GM23248 (cell line): ENCODE results near the gene TDRD3. TPM values are rescaled to one million over a fixed set of nuclear protein-coding genes. Genes with fewer than 3 reads are reported as not detected.

Source experiments
- DNase-seq: peaks from one replicate; pipeline ENCODE4 v3.0.0-alpha.2; 2015
- H2AFZ ChIP-seq: fragments of 200-600 bp; sonication (generic); 2 replicates; pipeline ENCODE4 v1.6.1; 2016; ENCODE audit warnings: antibody characterized with exemption
- H3F3A ChIP-seq: fragments of 200-600 bp; sonication (generic); 2 replicates; pipeline ENCODE4 v1.6.1; 2016; ENCODE audit warnings: mild to moderate bottlenecking, antibody characterized with exemption, mixed run types; ENCODE audit not compliant: insufficient read depth
- H3K27ac ChIP-seq: fragments of 200-600 bp; sonication (generic); 2 replicates; pipeline ENCODE4 v1.5.1; 2016; ENCODE audit warnings: mild to moderate bottlenecking
- H3K27me3 ChIP-seq: fragments of 200-600 bp; sonication (generic); replicated peaks from 2 replicates; pipeline ENCODE4 v1.6.1; 2016; ENCODE audit warnings: mild to moderate bottlenecking; ENCODE audit not compliant: insufficient read depth
- H3K36me3 ChIP-seq: fragments of 200-600 bp; sonication (generic); 2 replicates; pipeline ENCODE4 v1.6.1; 2016; ENCODE audit warnings: low read depth, mild to moderate bottlenecking
- H3K4me1 ChIP-seq: fragments of 200-600 bp; sonication (generic); 2 replicates; pipeline ENCODE4 v1.6.1; 2016; ENCODE audit warnings: mild to moderate bottlenecking; ENCODE audit not compliant: insufficient read depth
- H3K4me2 ChIP-seq: fragments of 200-600 bp; sonication (generic); one replicate; pipeline ENCODE4 v1.6.1; 2016; ENCODE audit warnings: mild to moderate bottlenecking; ENCODE audit not compliant: unreplicated experiment
- H3K4me3 ChIP-seq: fragments of 200-600 bp; sonication (generic); 2 replicates; pipeline ENCODE4 v1.5.1; 2016; ENCODE audit warnings: mild to moderate bottlenecking
- H3K79me2 ChIP-seq: fragments of 200-600 bp; sonication (generic); 2 replicates; pipeline ENCODE4 v1.6.1; 2016; ENCODE audit warnings: mild to moderate bottlenecking; ENCODE audit not compliant: insufficient read depth
- H3K9ac ChIP-seq: fragments of 200-600 bp; sonication (generic); 2 replicates; pipeline ENCODE4 v1.6.1; 2016; ENCODE audit warnings: mild to moderate bottlenecking
- H3K9me2 ChIP-seq: fragments of 200-600 bp; sonication (generic); 2 replicates; pipeline ENCODE4 v1.6.1; 2016; ENCODE audit warnings: mixed run types, mild to moderate bottlenecking, moderate library complexity; ENCODE audit not compliant: insufficient read depth
- H3K9me3 ChIP-seq: fragments of 200-600 bp; sonication (generic); one replicate; pipeline ENCODE4 v1.6.1; 2017; ENCODE audit warnings: low read depth
- H4K20me1 ChIP-seq: fragments of 200-600 bp; sonication (generic); 2 replicates; pipeline ENCODE4 v1.6.0; 2016; ENCODE audit not compliant: insufficient read depth
- EZH2 ChIP-seq: fragments of 200-600 bp; sonication (generic); IDR thresholded peaks from 2 replicates; pipeline ENCODE4 v1.6.1; 2018; ENCODE audit warnings: antibody characterized with exemption, mild to moderate bottlenecking; ENCODE audit not compliant: insufficient read depth, poor library complexity, severe bottlenecking
- EZH2phosphoT487 ChIP-seq: fragments of 200-600 bp; sonication (generic); IDR thresholded peaks from 2 replicates; pipeline ENCODE4 v1.6.1; 2018; ENCODE audit warnings: antibody characterized with exemption, moderate library complexity, mild to moderate bottlenecking, low read depth; ENCODE audit not compliant: insufficient read depth
- WGBS, 2 experiments: methylation state at CpG; one replicate each; pipeline ENCODE4 v1.1.6; 2015 to 2017; ENCODE audit warnings: low lambda C conversion rate in 2 of 2, low coverage in 1 of 2; ENCODE audit errors: missing lambda C conversion rate in 2 of 2; 5-methylcytosine and 5-hydroxymethylcytosine counted together
- in situ Hi-C: fragments of 300-500 bp; cut with MboI; formaldehyde crosslinking; loops from 2 replicates; pipeline ENCODE4 v1.15.0; 2020
- polyA plus RNA-seq: library from polyadenylated mRNA; unstranded; fragments of >200 nt; fragmentation: Nextera tagmentation; extraction: Ambion mirVana; gene quantifications from 2 replicates; pipeline ENCODE4 v1.2.1, GENCODE V29; 2016
- total RNA-seq: library from RNA; depleted of rRNA; stranded (reverse); fragments of >200 nt; shearing (Covaris generic); gene quantifications from 2 replicates; pipeline ENCODE4 v1.2.3, GENCODE V29; 2014

The TDRD3 gene
- total and polyA plus RNA-seq, 2 experiments from 2014 or later = 7.9 to 9.1 TPM

- Histone ChIP-seq H3K9ac (no peak overlapping the region), H3K36me3 (no peaks in the 10 kb centered on the region), H3F3A (no peaks in the 10 kb centered on the region), H3K79me2 (no peaks in the 10 kb centered on the region), H3K9me2 (no peaks in the 10 kb centered on the region), H3K4me3 (no peak overlapping the region), H2AFZ (no peak overlapping the region), H3K27ac (no peak overlapping the region), H4K20me1 (no peaks in the 10 kb centered on the region), H3K4me1 (no peaks in the 10 kb centered on the region), H3K9me3 (no peaks in the 10 kb centered on the region), H3K4me2 (no peak overlapping the region), H3K27me3 (no peaks in the 10 kb centered on the region)
- TF ChIP-seq EZH2phosphoT487 (no peak), EZH2 (no peak)
- in situ Hi-C loops = no loop called here
- DNase-seq = no peak
These were observed 95.2 kb downstream of the TDRD3 start for GRCh38 chr13:60492187-60492586.

DNA sequence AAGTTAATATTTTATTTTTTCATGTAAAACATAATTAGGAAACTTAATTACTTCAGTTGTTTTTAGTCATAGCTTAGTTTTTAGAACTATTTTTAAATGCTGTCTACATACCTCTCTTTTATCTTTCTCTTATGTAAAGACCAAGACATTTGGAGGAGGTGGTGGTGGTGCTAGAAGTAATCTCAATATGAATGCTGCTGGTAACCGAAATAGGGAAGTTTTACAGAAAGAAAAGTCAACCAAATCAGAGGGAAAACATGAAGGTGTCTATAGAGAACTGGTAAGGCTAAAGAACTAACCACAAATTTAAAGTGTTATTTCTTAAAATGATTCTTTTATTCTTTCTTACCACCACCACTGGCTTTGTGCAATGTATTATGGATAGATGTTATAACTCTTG is 97.3 kb downstream of the TDRD3 start:
- Histone ChIP-seq H3K9me2 (no peaks in the 10 kb centered on the region), H3K4me2 (no peak overlapping the region), H3K36me3 (no peaks in the 10 kb centered on the region), H3K4me3 (no peak overlapping the region), H4K20me1 (no peaks in the 10 kb centered on the region), H3K27me3 (no peaks in the 10 kb centered on the region), H3K27ac (no peak overlapping the region), H3K4me1 (no peaks in the 10 kb centered on the region), H3K9ac (no peak overlapping the region), H2AFZ (no peak overlapping the region), H3K9me3 (no peaks in the 10 kb centered on the region), H3K79me2 (no peaks in the 10 kb centered on the region), H3F3A (no peaks in the 10 kb centered on the region)
- in situ Hi-C loops = no loop called here
- no peak for DNase-seq
- 95 to 97% methylated on average over 1 of the region's 1 CpG for WGBS, 2 experiments
- TF ChIP-seq EZH2 (no peak), EZH2phosphoT487 (no peak)

GRCh38 chr13:60501236-60501635 is 104.2 kb downstream of the TDRD3 start:
- no peaks in the 10 kb centered on the region for H3K27me3 ChIP-seq
- no peaks in the 10 kb centered on the region for H4K20me1 ChIP-seq
- H3K4me1 ChIP-seq = no peaks in the 10 kb centered on the region
- TF ChIP-seq EZH2phosphoT487 (no peak), EZH2 (no peak)
- no peaks in the 10 kb centered on the region for H3K79me2 ChIP-seq
- no peak overlapping the region for H2AFZ ChIP-seq
- no peak overlapping the region for H3K4me2 ChIP-seq
- no peak overlapping the region for H3K27ac ChIP-seq
- no peak overlapping the region for H3K4me3 ChIP-seq
- no peaks in the 10 kb centered on the region for H3K9me3 ChIP-seq
- DNase-seq = no peak
- no peaks in the 10 kb centered on the region; the same call in 1 of the 2 replicates for H3K36me3 ChIP-seq
- no peak overlapping the region for H3K9ac ChIP-seq
- H3F3A ChIP-seq = no peaks in the 10 kb centered on the region
- in situ Hi-C loops = no loop called here
- WGBS, 2 experiments = 92 to 100% methylated on average over 1 of the region's 1 CpG
- no peaks in the 10 kb centered on the region for H3K9me2 ChIP-seq

GRCh38 chr13:60509601-60510386 is 112.8 kb downstream of the TDRD3 start:
- Histone ChIP-seq H3K4me1 (no peaks in the 10 kb centered on the region), H3K9ac (no peak overlapping the region), H3K4me2 (no peak overlapping the region), H3K79me2 (no peaks in the 10 kb centered on the region), H3K9me3 (no peaks in the 10 kb centered on the region), H3K9me2 (no peaks in the 10 kb centered on the region), H4K20me1 (no peaks in the 10 kb centered on the region), H3F3A (no peaks in the 10 kb centered on the region), H2AFZ (no peak overlapping the region), H3K4me3 (no peak overlapping the region), H3K27me3 (no peaks in the 10 kb centered on the region), H3K27ac (no peak overlapping the region), H3K36me3 (no peaks in the 10 kb centered on the region)
- TF ChIP-seq EZH2 (no peak), EZH2phosphoT487 (no peak)
- peak; percentile 22 for DNase-seq
- in situ Hi-C loops = no loop called here
- WGBS, 2 experiments = 100% methylated on average over 3 of the region's 3 CpGs

GRCh38 chr13:60511637-60512036 is 114.6 kb downstream of the TDRD3 start:
- in situ Hi-C loops = no loop called here

More at GRCh38 chr13:60511637-60512036, 114.6 kb downstream of the TDRD3 start:
- Histone ChIP-seq H3K4me1 (no peaks in the 10 kb centered on the region), H3K9ac (no peak overlapping the region), H3K27me3 (no peaks in the 10 kb centered on the region), H4K20me1 (no peaks in the 10 kb centered on the region), H3K9me3 (no peaks in the 10 kb centered on the region), H3K4me2 (no peak overlapping the region), H3K9me2 (no peaks in the 10 kb centered on the region), H3K27ac (no peak overlapping the region), H3K79me2 (no peaks in the 10 kb centered on the region), H3K36me3 (no peaks in the 10 kb centered on the region), H3K4me3 (no peak overlapping the region), H3F3A (no peaks in the 10 kb centered on the region), H2AFZ (no peak overlapping the region)
- DNase-seq = no peak
- no peak for TF ChIP-seq EZH2phosphoT487
- no peak for TF ChIP-seq EZH2
- WGBS, 2 experiments = 88 to 95% methylated on average over 2 of the region's 2 CpGs
